ENCODE measurements around the gene TIMM23. TPM values are rescaled to one million over a fixed set of nuclear protein-coding genes. Genes with fewer than 3 reads are reported as not detected.

Gene TIMM23
- total RNA-seq, 1 experiment from 2014 or later, result 99.0 TPM

GRCh38 chr10:46028584-46029460, 56.5 kb downstream of the TIMM23 start:
- TF ChIP-seq ZNF281 (CRISPR knock-in tag; IDR thresholded peaks at IDR 0.05) (no peak), ELF4 (CRISPR knock-in tag; IDR thresholded peaks at IDR 0.05; ENCODE audit: low read depth) (no peak), ATF1 (CRISPR knock-in tag; IDR thresholded peaks at IDR 0.05) (no peak), CREM (CRISPR knock-in tag; IDR thresholded peaks at IDR 0.05) (no peak), TEAD4 (CRISPR knock-in tag; IDR thresholded peaks at IDR 0.05) (no peak), JUN (CRISPR knock-in tag; IDR thresholded peaks at IDR 0.05) (no peak), KAT7 (CRISPR knock-in tag; IDR thresholded peaks at IDR 0.05; ENCODE audit: borderline replicate concordance) (no peak), ATF3 (CRISPR knock-in tag; conservative IDR thresholded peaks at IDR 0.05) (no peak), USF1 (CRISPR knock-in tag; IDR thresholded peaks at IDR 0.05) (no peak), RELA (CRISPR knock-in tag; IDR thresholded peaks at IDR 0.05; ENCODE audit: borderline replicate concordance) (no peak), TEAD1 (CRISPR knock-in tag; IDR thresholded peaks at IDR 0.05) (no peak), AR (CRISPR knock-in tag; IDR thresholded peaks at IDR 0.05) (no peak), ZNF532 (CRISPR knock-in tag; IDR thresholded peaks at IDR 0.05; ENCODE audit: borderline replicate concordance) (no peak), FOXK1 (CRISPR knock-in tag; IDR thresholded peaks at IDR 0.05) (no peak), ZBTB43 (CRISPR knock-in tag; IDR thresholded peaks at IDR 0.05) (no peak), ZNF219 (CRISPR knock-in tag; IDR thresholded peaks at IDR 0.05; ENCODE audit: borderline replicate concordance) (no peak), FOXP4 (CRISPR knock-in tag; IDR thresholded peaks at IDR 0.05) (no peak), ZNF138 (CRISPR knock-in tag; conservative IDR thresholded peaks at IDR 0.05) (no peak), ZNF512 (CRISPR knock-in tag; IDR thresholded peaks at IDR 0.05; ENCODE audit: borderline replicate concordance) (no peak)
- Mint-ChIP-seq H3K36me3 (no peaks in the 10 kb centered on the region), H3K27me3 (ENCODE audit: low read depth) (no peaks in the 10 kb centered on the region), H3K27ac (no peak overlapping the region), H3K4me1 (peaks cover 26% of the 10 kb centered on the region), H3K9me3 (no peaks in the 10 kb centered on the region), H3K4me3 (peak overlapping the region; percentile 89)
- ChIA-PET CTCF (interaction anchor here (0.5 to 1.7 kb wide), 7 partner anchors 9 to 939 kb away, joined by 3 to 9 read pairs (median 4); no protein-coding TSS in a partner anchor), POLR2A (no interaction called here)
- ATAC-seq, result peak; percentile 11
- no peak for DNase-seq (ENCODE audit: low spot score)

Measured in WTC11 (cell line).